HepG2 (cell line): Measurements from ENCODE around the gene STN1. TPM values are rescaled to one million over a fixed set of nuclear protein-coding genes. Genes with fewer than 3 reads are reported as not detected.

ENCODE experiments used
- AHR ChIP-seq: IDR thresholded peaks from 2 replicates; pipeline ENCODE4 v1.6.1; 2018; ENCODE audit warnings: missing genetic modification reagents, missing compliant biosample characterization
- CEBPZ ChIP-seq: IDR thresholded peaks from 2 replicates; pipeline ENCODE4 v1.6.1; 2012; ENCODE audit warnings: low read length, improper control_type of control experiment
- CERS6 ChIP-seq: sonication (generic); formaldehyde crosslinking; IDR thresholded peaks from 2 replicates; pipeline ENCODE4 v1.5.0; 2020; ENCODE audit warnings: missing genetic modification reagents
- FOSL1 ChIP-seq: sonication (generic); formaldehyde crosslinking; IDR thresholded peaks from 2 replicates; pipeline ENCODE4 v1.9.0; 2021; ENCODE audit warnings: missing genetic modification reagents, borderline replicate concordance
- FUBP1 ChIP-seq: sonication (generic); formaldehyde crosslinking; IDR thresholded peaks from 2 replicates; pipeline ENCODE4 v1.5.1; 2020; ENCODE audit warnings: missing genetic modification reagents, mild to moderate bottlenecking, borderline replicate concordance
- GATAD1 ChIP-seq: IDR thresholded peaks from 2 replicates; pipeline ENCODE4 v1.6.1; 2016; ENCODE audit warnings: missing genetic modification reagents, missing compliant biosample characterization
- HNRNPUL1 ChIP-seq: fragments of 200-400 bp; formaldehyde crosslinking; IDR thresholded peaks from 2 replicates; pipeline ENCODE4 v1.6.1; 2017; ENCODE audit warnings: low read depth, mild to moderate bottlenecking, low read length, moderate library complexity
- HOXA7 ChIP-seq: sonication (generic); formaldehyde crosslinking; IDR thresholded peaks from 2 replicates; pipeline ENCODE4 v1.8.1; 2022; ENCODE audit warnings: mild to moderate bottlenecking, missing genetic modification reagents, moderate library complexity
- MLXIP ChIP-seq: sonication (generic); formaldehyde crosslinking; IDR thresholded peaks from 2 replicates; pipeline ENCODE4 v1.9.0; 2021; ENCODE audit warnings: missing genetic modification reagents, borderline replicate concordance
- NRL ChIP-seq: sonication (generic); formaldehyde crosslinking; IDR thresholded peaks from 2 replicates; pipeline ENCODE4 v1.5.0; 2020; ENCODE audit warnings: missing genetic modification reagents, mild to moderate bottlenecking, moderate library complexity, borderline replicate concordance
- ZNF280B ChIP-seq: sonication (generic); formaldehyde crosslinking; IDR thresholded peaks from 2 replicates; pipeline ENCODE4 v1.5.0; 2020; ENCODE audit warnings: missing genetic modification reagents, mild to moderate bottlenecking, borderline replicate concordance
- ZNF296 ChIP-seq: sonication (generic); formaldehyde crosslinking; conservative IDR thresholded peaks from 2 replicates; pipeline ENCODE4 v1.5.0; 2020; ENCODE audit warnings: mild to moderate bottlenecking, missing genetic modification reagents
- ZNF615 ChIP-seq: sonication (generic); formaldehyde crosslinking; IDR thresholded peaks from 2 replicates; pipeline ENCODE4 v1.5.0; 2020; ENCODE audit warnings: mild to moderate bottlenecking, missing genetic modification reagents, borderline replicate concordance
- ZNF691 ChIP-seq: sonication (generic); formaldehyde crosslinking; IDR thresholded peaks from 2 replicates; pipeline ENCODE4 v1.4.0; 2020; ENCODE audit warnings: missing genetic modification reagents, low read depth, mild to moderate bottlenecking, borderline replicate concordance
- ZNF781 ChIP-seq: sonication (generic); formaldehyde crosslinking; IDR thresholded peaks from 2 replicates; pipeline ENCODE4 v1.5.1; 2020; ENCODE audit warnings: borderline replicate concordance, mild to moderate bottlenecking, missing genetic modification reagents; ENCODE audit errors: not compliant biosample characterization
- polyA plus RNA-seq, 8 experiments: library from polyadenylated mRNA; depleted of rRNA in 3 of 8; stranded (reverse) in 7 of 8; unstranded in 1 of 8; fragments of >200 nt; fragmentation: Illumina TruSeq in 4 of 8; extraction: Trizol in 4 of 8; gene quantifications; 2 replicates each; pipeline versions ENCODE4 v1.2.1 to v1.2.3, GENCODE V29; 2011 to 2016; ENCODE audit warnings: low read depth in 4 of 8, missing spikeins in 1 of 8, mixed read lengths in 1 of 8; ENCODE audit not compliant: insufficient read depth in 1 of 8
- total RNA-seq, 5 experiments: library from RNA; depleted of rRNA; stranded (reverse); fragments of >200 nt; fragmentation: Illumina TruSeq; extraction: Trizol; gene quantifications; 2 replicates each; pipeline ENCODE4 v1.2.3, GENCODE V29; 2016; ENCODE audit warnings: low read depth in 1 of 5

STN1 gene
- total and polyA plus RNA-seq, 2 of the 13 experiments (the other 11 are each of a cell fraction or from before 2014, with no cell fraction given) = 17.6 to 22.7 TPM

- no peak for TF ChIP-seq CEBPZ
- peak; percentile 72; the same call in 1 of the 2 replicates for TF ChIP-seq ZNF280B (CRISPR knock-in tag)
- TF ChIP-seq ZNF296 (CRISPR knock-in tag) = no peak
- no peak for TF ChIP-seq GATAD1 (CRISPR knock-in tag)
- TF ChIP-seq AHR = peak; percentile 62; the same call in 1 of the 2 replicates
- TF ChIP-seq NRL (CRISPR knock-in tag) = peak; percentile 72; the same call in 1 of the 2 replicates
- no peak for TF ChIP-seq ZNF615 (CRISPR knock-in tag)
- TF ChIP-seq ZNF691 (CRISPR knock-in tag) = peak; percentile 61; the same call in 1 of the 2 replicates
- TF ChIP-seq FUBP1 (CRISPR knock-in tag) = no peak
- TF ChIP-seq HNRNPUL1 = no peak
- no peak for TF ChIP-seq ZNF781 (CRISPR knock-in tag)
- TF ChIP-seq FOSL1 (CRISPR knock-in tag) = no peak
- no peak; the same call in 1 of the 2 replicates for TF ChIP-seq MLXIP (CRISPR knock-in tag)
- TF ChIP-seq CERS6 (CRISPR knock-in tag) = no peak
- no peak for TF ChIP-seq HOXA7 (CRISPR knock-in tag)
These were observed 507 bp downstream of the STN1 start (continued) for GRCh38 chr10:103917302-103918052.
